OCI-LY7 (cell line): ENCODE measurements around the gene CD47.

Source experiments
- EZH2phosphoT487 ChIP-seq: fragments of 200-600 bp; sonication (generic); IDR thresholded peaks from 2 replicates; pipeline ENCODE4 v1.6.1; 2018; ENCODE audit warnings: low read depth, borderline replicate concordance, mild to moderate bottlenecking, mixed run types, antibody characterized with exemption, low read length, moderate library complexity, mixed read lengths
- TF ChIP-seq, protein P1 (sequence below): fragments of 200-600 bp; sonication (generic); conservative IDR thresholded peaks from 2 replicates; pipeline ENCODE4 v1.5.1; 2014; ENCODE audit warnings: mild to moderate bottlenecking, antibody characterized with exemption, low read length, moderate library complexity, mixed read lengths

DNA sequence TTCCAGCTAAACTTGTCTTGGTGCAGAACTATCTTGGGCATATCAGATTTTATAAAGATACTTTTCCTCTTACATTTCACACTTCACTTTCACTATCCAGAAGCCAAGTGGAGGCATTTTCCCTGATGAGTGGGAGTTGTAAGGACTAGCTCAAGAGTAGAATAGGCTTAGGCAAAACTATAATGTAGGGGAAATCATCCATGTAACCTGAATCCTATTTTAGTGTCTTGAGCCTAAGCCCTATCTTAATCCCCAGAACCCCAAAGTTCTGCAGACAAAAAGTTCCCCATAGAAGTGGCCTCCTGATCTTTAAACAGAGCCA, 42.2 kb upstream of the CD47 start:
- TF ChIP-seq, protein P1, sequence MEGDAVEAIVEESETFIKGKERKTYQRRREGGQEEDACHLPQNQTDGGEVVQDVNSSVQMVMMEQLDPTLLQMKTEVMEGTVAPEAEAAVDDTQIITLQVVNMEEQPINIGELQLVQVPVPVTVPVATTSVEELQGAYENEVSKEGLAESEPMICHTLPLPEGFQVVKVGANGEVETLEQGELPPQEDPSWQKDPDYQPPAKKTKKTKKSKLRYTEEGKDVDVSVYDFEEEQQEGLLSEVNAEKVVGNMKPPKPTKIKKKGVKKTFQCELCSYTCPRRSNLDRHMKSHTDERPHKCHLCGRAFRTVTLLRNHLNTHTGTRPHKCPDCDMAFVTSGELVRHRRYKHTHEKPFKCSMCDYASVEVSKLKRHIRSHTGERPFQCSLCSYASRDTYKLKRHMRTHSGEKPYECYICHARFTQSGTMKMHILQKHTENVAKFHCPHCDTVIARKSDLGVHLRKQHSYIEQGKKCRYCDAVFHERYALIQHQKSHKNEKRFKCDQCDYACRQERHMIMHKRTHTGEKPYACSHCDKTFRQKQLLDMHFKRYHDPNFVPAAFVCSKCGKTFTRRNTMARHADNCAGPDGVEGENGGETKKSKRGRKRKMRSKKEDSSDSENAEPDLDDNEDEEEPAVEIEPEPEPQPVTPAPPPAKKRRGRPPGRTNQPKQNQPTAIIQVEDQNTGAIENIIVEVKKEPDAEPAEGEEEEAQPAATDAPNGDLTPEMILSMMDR, result no peak
- no peak for TF ChIP-seq EZH2phosphoT487
